Epithelial cell of esophagus (primary cell): ENCODE measurements around the gene RGS9BP.
"Not testable (repeated sequence)": the region's sequence is repeated elsewhere in the genome, so short reads cannot be mapped to it uniquely, and the experiment has no call there.

ENCODE experiments used
- DNase-seq: peaks from one replicate; pipeline ENCODE4 v3.0.0; 2010; ENCODE audit warnings: low read depth
- H3K4me3 ChIP-seq: 2 replicates; pipeline ENCODE4 v1.5.1; 2011; ENCODE audit warnings: mild to moderate bottlenecking, low read length, control low read depth
- CTCF ChIP-seq: IDR thresholded peaks from 2 replicates; pipeline ENCODE4 v1.5.1; 2011; ENCODE audit warnings: low read depth, mild to moderate bottlenecking, low read length, control low read depth, inconsistent platforms; ENCODE audit not compliant: insufficient read depth; ENCODE audit errors: missing control alignments

The RGS9BP gene

DNA sequence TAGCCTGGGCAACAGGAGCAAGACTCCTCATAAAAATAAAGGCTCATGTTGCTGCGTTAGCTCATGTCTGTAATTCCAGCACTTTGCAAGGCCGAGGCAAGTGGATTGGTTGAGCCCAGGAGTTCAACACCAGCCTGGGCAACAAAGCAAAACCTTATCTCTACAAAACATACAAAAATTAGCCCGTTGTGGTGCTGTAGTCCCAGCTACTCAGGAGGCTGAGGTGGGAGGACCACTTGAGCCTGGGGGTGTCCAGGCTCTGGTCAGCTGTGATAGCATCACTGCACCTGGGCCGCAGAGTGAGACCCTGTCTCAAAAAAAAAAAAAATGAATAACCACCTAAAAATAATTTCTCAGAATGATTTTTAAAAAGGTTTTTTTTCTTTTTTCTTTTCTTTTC lies 12.0 kb downstream of the RGS9BP start:
- no peak for TF ChIP-seq CTCF
- H3K4me3 ChIP-seq = no peak overlapping the region
- no peak for DNase-seq

GRCh38 chr19:32688311-32688710 lies 12.7 kb downstream of the RGS9BP start:
- H3K4me3 ChIP-seq = no peak overlapping the region
- no peak for DNase-seq
- no peak for TF ChIP-seq CTCF

- DNase-seq = peak; percentile 87
- H3K4me3 ChIP-seq = peak within 1 kb of the TSS; percentile 82
- TF ChIP-seq CTCF = no peak
These were observed 15.8 kb downstream of the RGS9BP start, which contains the start of gene NUDT19 for GRCh38 chr19:32691291-32691951. TSS of gene NUDT19 (plus strand) at chr19:32691821. CDS start at chr19:32691961, 140 bp downstream.

GRCh38 chr19:32691952-32692726 lies 16.5 kb downstream of the RGS9BP start:
- peak; percentile 81 for DNase-seq
- H3K4me3 ChIP-seq = peak overlapping the region; percentile 82
- no peak for TF ChIP-seq CTCF

DNA sequence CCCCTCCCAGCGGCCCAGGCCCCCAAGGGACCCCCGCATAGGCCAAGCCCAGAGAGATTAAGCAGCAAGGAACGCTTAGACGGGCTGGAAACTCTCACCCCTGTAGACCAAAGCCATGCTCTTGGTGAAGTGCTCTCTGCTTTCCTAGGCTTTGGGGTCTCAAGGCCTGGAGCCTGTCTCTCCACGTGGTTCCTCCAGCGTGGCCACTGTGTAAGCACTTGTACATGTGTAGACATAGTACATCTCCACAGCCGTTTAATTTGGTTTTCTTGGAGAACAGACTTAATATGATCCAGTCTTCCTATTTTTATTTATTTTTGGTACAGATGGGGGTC lies 17.0 kb downstream of the RGS9BP start:
- no peak for DNase-seq
- H3K4me3 ChIP-seq = peak overlapping the region; percentile 82
- no peak for TF ChIP-seq CTCF

GRCh38 chr19:32693151-32694108 lies 17.8 kb downstream of the RGS9BP start:
- DNase-seq = peak; percentile 54
- peak overlapping the region; percentile 82 for H3K4me3 ChIP-seq

DNA sequence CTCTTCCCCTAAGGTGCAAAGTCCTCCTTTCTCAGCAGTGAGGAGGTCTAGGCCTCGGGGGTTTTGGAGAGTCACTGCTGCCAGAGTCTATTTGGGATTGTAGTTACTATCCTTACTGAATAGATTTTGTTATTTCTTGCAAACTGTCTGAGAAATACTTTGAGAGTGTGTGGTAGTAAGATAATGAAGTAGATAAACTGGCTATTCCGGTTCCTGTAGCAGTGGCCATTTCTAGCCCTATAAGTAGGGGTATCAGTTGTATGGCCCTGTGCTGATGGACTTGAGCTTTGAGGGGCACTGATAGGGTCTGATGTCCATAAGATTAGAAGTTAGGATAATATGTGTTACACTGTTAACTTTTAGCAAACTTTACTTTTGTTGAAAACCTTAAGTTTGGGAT lies 18.7 kb downstream of the RGS9BP start:
- peak; percentile 46 for DNase-seq
- H3K4me3 ChIP-seq = peak overlapping the region; percentile 82

DNA sequence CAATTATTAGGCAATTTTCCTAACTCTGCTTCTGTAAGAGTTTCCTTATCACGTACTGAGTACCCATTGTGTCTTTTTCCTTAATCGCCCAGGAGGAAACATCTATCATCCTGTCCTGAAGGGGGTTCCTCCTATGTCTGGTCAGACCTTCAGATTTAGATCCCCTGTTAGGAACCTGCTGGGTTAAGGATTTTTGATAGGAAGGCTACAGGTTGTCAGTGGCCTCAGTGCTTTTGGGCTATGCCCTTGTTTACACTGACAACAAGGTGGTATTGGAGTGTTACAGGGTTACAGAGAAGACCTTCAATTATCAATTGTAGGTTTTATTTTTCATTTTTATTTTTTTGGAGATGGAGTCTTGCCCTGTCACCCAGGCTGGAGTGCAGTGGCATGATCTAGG lies 19.2 kb downstream of the RGS9BP start:
- not testable (repeated sequence) for H3K4me3 ChIP-seq

GRCh38 chr19:32695506-32695905 lies 19.9 kb downstream of the RGS9BP start:
- DNase-seq, H3K4me3 ChIP-seq: not testable (repeated sequence)

More for the DNA sequence above, 19.2 kb downstream of the RGS9BP start:
- not testable (repeated sequence) for DNase-seq

DNA sequence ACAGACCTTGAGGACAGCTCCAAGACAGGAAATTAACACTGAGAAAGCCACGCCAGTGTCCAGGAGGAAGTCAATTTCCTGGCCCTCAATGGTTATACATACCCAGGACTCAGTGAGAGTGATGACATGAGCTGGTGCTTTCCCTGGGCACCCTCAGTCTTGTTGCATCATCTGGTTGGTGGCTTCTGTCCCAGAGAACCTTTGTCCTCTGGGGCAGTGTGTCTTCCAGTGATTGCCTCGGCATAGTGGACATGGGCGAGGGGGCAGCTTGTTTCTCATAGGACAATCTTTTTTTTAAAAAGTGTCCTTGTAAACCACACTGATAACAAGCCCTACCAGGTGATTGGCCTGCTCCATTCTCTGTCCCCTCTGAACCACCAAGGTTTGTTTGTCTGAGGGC lies 21.1 kb downstream of the RGS9BP start:
- H3K4me3 ChIP-seq, DNase-seq: not testable (repeated sequence)

DNA sequence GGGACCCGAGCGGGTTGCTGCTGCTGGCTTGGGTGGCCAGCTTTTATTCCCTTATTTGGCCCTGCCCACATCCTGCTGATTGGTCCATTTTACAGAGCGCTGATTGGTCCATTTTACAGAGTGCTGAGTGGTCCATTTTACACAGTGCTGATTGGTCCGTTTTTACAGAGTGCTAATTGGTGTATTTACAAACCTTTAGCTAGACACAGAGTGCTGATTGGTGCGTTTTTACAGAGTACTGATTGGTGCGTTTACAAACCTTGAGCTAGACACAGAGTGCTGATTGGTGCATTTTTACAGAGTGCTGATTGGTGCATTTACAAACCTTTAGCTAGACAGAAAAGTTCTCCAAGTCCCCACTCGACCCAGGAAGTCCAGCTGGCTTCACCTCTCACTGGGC lies 24.5 kb downstream of the RGS9BP start:
- not testable (repeated sequence) for H3K4me3 ChIP-seq, DNase-seq
